ENCODE measurements around the gene USP13. TPM values are rescaled to one million over a fixed set of nuclear protein-coding genes. Genes with fewer than 3 reads are reported as not detected.

USP13 gene
- total and polyA plus RNA-seq, 2 of the 13 experiments (the other 11 are each of a cell fraction or from before 2014, with no cell fraction given): 15.9 to 36.7 TPM

- TF ChIP-seq FIP1L1 (IDR thresholded peaks at IDR 0.05; ENCODE audit: borderline replicate concordance, insufficient read depth, low read depth, low read length) (no peak), PCBP1 (IDR thresholded peaks at IDR 0.05; ENCODE audit: borderline replicate concordance, low read depth, low read length) (no peak), ZNF567 (CRISPR knock-in tag; IDR thresholded peaks at IDR 0.05; ENCODE audit: borderline replicate concordance) (no peak), ZNF280B (CRISPR knock-in tag; IDR thresholded peaks at IDR 0.05; ENCODE audit: borderline replicate concordance) (no peak)
Observed at GRCh38 chr3:179825527-179826246, 172.8 kb downstream of the USP13 start (continued).

GRCh38 chr3:179826247-179826637 lies 173.4 kb downstream of the USP13 start:
- in situ Hi-C loops (cut with HindIII; ENCODE audit: extremely low pct_ligation_motif_present, low pct_unique_long_range_greater_than_20kb) (no loop called here), intact Hi-C loops (cut with micrococcal nuclease; ENCODE audit: unreplicated experiment) (no loop called here)
- H3K9ac ChIP-seq (ENCODE audit: insufficient read depth, low read depth, low read length): no peak overlapping the region
- no peaks in the 10 kb centered on the region for H3K36me3 ChIP-seq (replicated peaks in 1 of 2; ENCODE audit: control insufficient read depth in 1 of 2, insufficient read depth in 2 of 2, low read length in 2 of 2)
- H3K79me2 ChIP-seq (ENCODE audit: insufficient read depth, low read length): no peaks in the 10 kb centered on the region
- FAIRE-seq: no peak
- no peak overlapping the region for H3K27ac ChIP-seq (ENCODE audit: extremely low read length, insufficient read depth, low read length)
- H3K4me3 ChIP-seq (replicated peaks in 1 of 3; ENCODE audit: insufficient read depth in 1 of 3, low read depth in 2 of 3, low read length in 3 of 3): no peak overlapping the region
- WGBS (ENCODE audit: low lambda C conversion rate): 0% methylated on average over 1 of the region's 1 CpG
- BruUV-seq (replicated peaks): no TSS peak
- CTCF ChIA-PET (ENCODE audit: low intra/inter-chr PET ratio, low total read pairs): no interaction called here
- no peak for DNase-seq (ENCODE audit: low spot score)
- H3K27me3 ChIP-seq (ENCODE audit: control insufficient read depth in 1 of 2, insufficient read depth in 2 of 2, low read length in 2 of 2): peaks cover 0 to 4% of the 10 kb centered on the region in 2 experiments; a peak in 1 of 5 replicates
- ATAC-seq: no peak
- POLR2A ChIA-PET: no interaction called here
- no peaks in the 10 kb centered on the region for H3K4me1 ChIP-seq (ENCODE audit: insufficient read depth, low read length)
- no peak overlapping the region for H3K4me2 ChIP-seq (ENCODE audit: low read depth, low read length)
- H4K20me1 ChIP-seq (ENCODE audit: insufficient read depth, low read length): no peaks in the 10 kb centered on the region
- H3K9me3 ChIP-seq (ENCODE audit: low read length): no peaks in the 10 kb centered on the region
- H2AFZ ChIP-seq (ENCODE audit: low read length): no peak overlapping the region
- no peak for TF ChIP-seq ONECUT2 (CRISPR knock-in tag; IDR thresholded peaks at IDR 0.05)
- TF ChIP-seq DR1 (CRISPR knock-in tag; IDR thresholded peaks at IDR 0.05): no peak
- TF ChIP-seq PRDM4 (CRISPR knock-in tag; IDR thresholded peaks at IDR 0.05; ENCODE audit: borderline replicate concordance): no peak
- TF ChIP-seq SIX1 (CRISPR knock-in tag; IDR thresholded peaks at IDR 0.05; ENCODE audit: borderline replicate concordance): no peak
- TF ChIP-seq KAT8 (CRISPR knock-in tag; IDR thresholded peaks at IDR 0.05): no peak
- no peak for TF ChIP-seq ESRRA (CRISPR knock-in tag; IDR thresholded peaks at IDR 0.05; ENCODE audit: low read depth)
- no peak for TF ChIP-seq FOXK1 (CRISPR knock-in tag; IDR thresholded peaks at IDR 0.05; ENCODE audit: borderline replicate concordance, low read depth)
- no peak for TF ChIP-seq MTERF4 (CRISPR knock-in tag; IDR thresholded peaks at IDR 0.05)
- no peak for TF ChIP-seq ZNF281 (CRISPR knock-in tag; IDR thresholded peaks at IDR 0.05; ENCODE audit: borderline replicate concordance)
- TF ChIP-seq FIP1L1 (IDR thresholded peaks at IDR 0.05; ENCODE audit: borderline replicate concordance, insufficient read depth, low read depth, low read length): no peak
- no peak for TF ChIP-seq TBL1XR1 (IDR thresholded peaks at IDR 0.05; ENCODE audit: borderline replicate concordance, low read length, partially characterized antibody)

Measured in HepG2 (cell line).